HepG2 (cell line): ENCODE results near the gene ACTA2. TPM values are rescaled to one million over a fixed set of nuclear protein-coding genes. Genes with fewer than 3 reads are reported as not detected.

ENCODE experiments used
- ATAC-seq: fragments of 200-7000 bp; cut with Tn5 transposase; 3 replicates; pipeline ENCODE4 v1.9.1; 2020; ENCODE audit warnings: mild to moderate bottlenecking, moderate library complexity
- BruUV-seq: library from RNA; stranded (reverse); fragments of 400-500 nt; replicated peaks from 2 replicates; lab custom pipeline; 2021; lab: Mats Ljungman, UMichigan
- CTCF ChIA-PET: fragments of 300-600 bp; formaldehyde crosslinking; extraction: SDS; loops from one replicate; lab custom pipeline; 2021; ENCODE audit warnings: low total read pairs, inconsistent platforms, low intra/inter-chr PET ratio; lab: Yijun Ruan, JAX
- POLR2A ChIA-PET: fragments of 350-600 bp; sonication (Branson Sonifier 250); formaldehyde crosslinking; loops from one replicate; lab custom pipeline; 2020; ENCODE audit warnings: antibody characterized with exemption, inconsistent platforms; lab: Yijun Ruan, JAX
- DNase-seq: peaks from one replicate; pipeline ENCODE4 v3.0.0-alpha.2; 2015; ENCODE audit warnings: low spot score
- FAIRE-seq: peaks from 3 replicates; lab custom pipeline; 2011; peaks lifted over from hg19 to GRCh38; lab: Jason Lieb, UNC
- H2AFZ ChIP-seq: one replicate; pipeline ENCODE4 v1.6.1; 2011; ENCODE audit warnings: low read length, inconsistent platforms
- H3K27ac ChIP-seq: fragments of 300-600 bp; 3 replicates; pipeline ENCODE4 v1.8.0; 2011; ENCODE audit warnings: mixed run types, mild to moderate bottlenecking, mixed read lengths, low read length, inconsistent platforms; ENCODE audit not compliant: insufficient read depth; ENCODE audit errors: extremely low read length
- H3K27me3 ChIP-seq, 2 experiments: fragments of 200-600 bp in 1 of 2; 2 replicates in 1 of 2; 3 replicates in 1 of 2; pipeline versions ENCODE4 v1.6.0 to v1.8.0; 2011; ENCODE audit warnings: low read length in 2 of 2, mild to moderate bottlenecking in 2 of 2, moderate library complexity in 2 of 2, inconsistent platforms in 1 of 2; ENCODE audit not compliant: insufficient read depth in 2 of 2, control insufficient read depth in 1 of 2
- H3K36me3 ChIP-seq, 2 experiments: fragments of 200-600 bp in 1 of 2; replicated peaks in 1 of 2; 2 replicates in 1 of 2; 3 replicates in 1 of 2; pipeline versions ENCODE4 v1.5.1 to v1.8.0; 2011; ENCODE audit warnings: low read length in 2 of 2, inconsistent platforms in 1 of 2; ENCODE audit not compliant: insufficient read depth in 2 of 2, control insufficient read depth in 1 of 2
- H3K4me1 ChIP-seq: 2 replicates; pipeline ENCODE4 v1.5.1; 2012; ENCODE audit warnings: low read length, inconsistent platforms; ENCODE audit not compliant: insufficient read depth
- H3K4me2 ChIP-seq: 2 replicates; pipeline ENCODE4 v1.6.0; 2011; ENCODE audit warnings: low read depth, low read length, inconsistent platforms
- H3K4me3 ChIP-seq, 3 experiments: fragments of 200-600 bp in 1 of 3; sonication (generic), shearing (Covaris generic) in 1 of 3; replicated peaks in 1 of 3; 2 replicates each; pipeline ENCODE4 v1.5.1; 2011 to 2016; ENCODE audit warnings: low read length in 3 of 3, inconsistent platforms in 2 of 3, low read depth in 2 of 3, mild to moderate bottlenecking in 2 of 3, control low read depth in 1 of 3, mixed read lengths in 1 of 3; ENCODE audit not compliant: insufficient read depth in 1 of 3
- H3K79me2 ChIP-seq: one replicate; pipeline ENCODE4 v1.6.1; 2011; ENCODE audit warnings: low read length, inconsistent platforms; ENCODE audit not compliant: insufficient read depth
- H3K9ac ChIP-seq: 2 replicates; pipeline ENCODE4 v1.6.0; 2011; ENCODE audit warnings: mild to moderate bottlenecking, low read depth, low read length, inconsistent platforms; ENCODE audit not compliant: insufficient read depth
- H3K9me3 ChIP-seq: 2 replicates; pipeline ENCODE4 v1.5.1; 2012; ENCODE audit warnings: mild to moderate bottlenecking, low read length
- H4K20me1 ChIP-seq: 2 replicates; pipeline ENCODE4 v1.6.0; 2011; ENCODE audit warnings: inconsistent platforms, mild to moderate bottlenecking, low read length, moderate library complexity; ENCODE audit not compliant: insufficient read depth
- ASH2L ChIP-seq: fragments of 300-600, 200-600 bp; sonication (generic); IDR thresholded peaks from 2 replicates; pipeline ENCODE4 v1.7.0; 2017; ENCODE audit warnings: low read depth, mild to moderate bottlenecking, moderate library complexity, mixed read lengths, low read length; ENCODE audit not compliant: insufficient read length
- HDAC2 ChIP-seq: sonication (generic); formaldehyde crosslinking; IDR thresholded peaks from 2 replicates; pipeline ENCODE4 v1.4.0; 2020; ENCODE audit warnings: missing genetic modification reagents
- MEIS2 ChIP-seq: sonication (generic); formaldehyde crosslinking; IDR thresholded peaks from 2 replicates; pipeline ENCODE4 v1.9.0; 2021; ENCODE audit warnings: mild to moderate bottlenecking, missing genetic modification reagents
- TBX2 ChIP-seq: sonication (generic); formaldehyde crosslinking; IDR thresholded peaks from 2 replicates; pipeline ENCODE4 v1.5.0; 2020; ENCODE audit warnings: missing genetic modification reagents, mild to moderate bottlenecking, borderline replicate concordance
- ZNF878 ChIP-seq: sonication (generic); formaldehyde crosslinking; IDR thresholded peaks from 2 replicates; pipeline ENCODE4 v1.8.1; 2023; ENCODE audit warnings: mild to moderate bottlenecking, missing genetic modification reagents, moderate library complexity
- WGBS: methylation state at CpG from one replicate; pipeline ENCODE4 v1.1.6; 2017; ENCODE audit warnings: low lambda C conversion rate; 5-methylcytosine and 5-hydroxymethylcytosine counted together
- in situ Hi-C: cut with HindIII; loops from 2 replicates; pipeline ENCODE4 v1.10.0; 2017; ENCODE audit warnings: low pct_unique_long_range_greater_than_20kb; ENCODE audit not compliant: extremely low pct_ligation_motif_present
- intact Hi-C: fragments of 100-400 bp; cut with micrococcal nuclease; formaldehyde crosslinking; loops from one replicate; pipeline ENCODE4 v1.10.0; 2022; ENCODE audit not compliant: unreplicated experiment
- polyA plus RNA-seq, 8 experiments: library from polyadenylated mRNA; depleted of rRNA in 3 of 8; stranded (reverse) in 7 of 8; unstranded in 1 of 8; fragments of >200 nt; fragmentation: Illumina TruSeq in 4 of 8; extraction: Trizol in 4 of 8; gene quantifications; 2 replicates each; pipeline versions ENCODE4 v1.2.1 to v1.2.3, GENCODE V29; 2011 to 2016; ENCODE audit warnings: low read depth in 4 of 8, missing spikeins in 1 of 8, mixed read lengths in 1 of 8; ENCODE audit not compliant: insufficient read depth in 1 of 8
- total RNA-seq, 5 experiments: library from RNA; depleted of rRNA; stranded (reverse); fragments of >200 nt; fragmentation: Illumina TruSeq; extraction: Trizol; gene quantifications; 2 replicates each; pipeline ENCODE4 v1.2.3, GENCODE V29; 2016; ENCODE audit warnings: low read depth in 1 of 5
- TF ChIP-seq, protein P1 (sequence below): sonication (generic); formaldehyde crosslinking; IDR thresholded peaks from 2 replicates; pipeline ENCODE4 v1.9.0; 2021; ENCODE audit warnings: mild to moderate bottlenecking, missing genetic modification reagents

The ACTA2 gene
- total and polyA plus RNA-seq, 2 of the 13 experiments (the other 11 are each of a cell fraction or from before 2014, with no cell fraction given): 21.8 to 59.9 TPM

DNA sequence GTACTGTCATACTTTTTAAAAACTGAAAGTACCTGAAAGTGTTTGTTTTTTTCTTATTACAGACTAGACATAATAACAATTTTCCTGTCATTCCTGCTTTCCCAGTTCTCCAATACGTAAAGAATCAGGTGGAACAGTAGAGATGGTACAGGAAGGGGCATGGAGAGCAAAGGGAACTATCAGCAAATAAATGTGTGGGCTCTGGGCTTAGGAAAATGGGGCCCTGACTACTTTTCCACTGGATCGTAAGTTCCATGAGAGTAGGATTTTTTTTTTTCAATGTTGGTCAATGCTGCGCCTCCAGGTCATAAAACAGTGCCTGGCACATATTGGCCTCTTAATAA is 22.8 kb upstream of the ACTA2 start:
- Histone ChIP-seq H4K20me1 (no peaks in the 10 kb centered on the region), H3K27ac (no peak overlapping the region), H3K27me3 (no peaks in the 10 kb centered on the region), H2AFZ (peak overlapping the region; percentile 24), H3K36me3 (no peaks in the 10 kb centered on the region), H3K79me2 (no peaks in the 10 kb centered on the region), H3K4me1 (peaks cover 17% of the 10 kb centered on the region), H3K4me3 (peak overlapping the region in 2 of 3 experiments; percentile 49 to 53; a peak in 3 of 6 replicates), H3K9me3 (no peaks in the 10 kb centered on the region), H3K9ac (no peak overlapping the region), H3K4me2 (peak overlapping the region; percentile 50)
- in situ Hi-C loops: no loop called here
- FAIRE-seq: no peak
- POLR2A ChIA-PET: interaction anchor here (2.1 kb wide), 1 partner anchor 15 kb away, joined by 5 read pairs; the partner anchor contains the start of gene FAS
- WGBS: 92% methylated on average over 3 of the region's 3 CpGs
- DNase-seq: no peak
- TF ChIP-seq, protein P1, sequence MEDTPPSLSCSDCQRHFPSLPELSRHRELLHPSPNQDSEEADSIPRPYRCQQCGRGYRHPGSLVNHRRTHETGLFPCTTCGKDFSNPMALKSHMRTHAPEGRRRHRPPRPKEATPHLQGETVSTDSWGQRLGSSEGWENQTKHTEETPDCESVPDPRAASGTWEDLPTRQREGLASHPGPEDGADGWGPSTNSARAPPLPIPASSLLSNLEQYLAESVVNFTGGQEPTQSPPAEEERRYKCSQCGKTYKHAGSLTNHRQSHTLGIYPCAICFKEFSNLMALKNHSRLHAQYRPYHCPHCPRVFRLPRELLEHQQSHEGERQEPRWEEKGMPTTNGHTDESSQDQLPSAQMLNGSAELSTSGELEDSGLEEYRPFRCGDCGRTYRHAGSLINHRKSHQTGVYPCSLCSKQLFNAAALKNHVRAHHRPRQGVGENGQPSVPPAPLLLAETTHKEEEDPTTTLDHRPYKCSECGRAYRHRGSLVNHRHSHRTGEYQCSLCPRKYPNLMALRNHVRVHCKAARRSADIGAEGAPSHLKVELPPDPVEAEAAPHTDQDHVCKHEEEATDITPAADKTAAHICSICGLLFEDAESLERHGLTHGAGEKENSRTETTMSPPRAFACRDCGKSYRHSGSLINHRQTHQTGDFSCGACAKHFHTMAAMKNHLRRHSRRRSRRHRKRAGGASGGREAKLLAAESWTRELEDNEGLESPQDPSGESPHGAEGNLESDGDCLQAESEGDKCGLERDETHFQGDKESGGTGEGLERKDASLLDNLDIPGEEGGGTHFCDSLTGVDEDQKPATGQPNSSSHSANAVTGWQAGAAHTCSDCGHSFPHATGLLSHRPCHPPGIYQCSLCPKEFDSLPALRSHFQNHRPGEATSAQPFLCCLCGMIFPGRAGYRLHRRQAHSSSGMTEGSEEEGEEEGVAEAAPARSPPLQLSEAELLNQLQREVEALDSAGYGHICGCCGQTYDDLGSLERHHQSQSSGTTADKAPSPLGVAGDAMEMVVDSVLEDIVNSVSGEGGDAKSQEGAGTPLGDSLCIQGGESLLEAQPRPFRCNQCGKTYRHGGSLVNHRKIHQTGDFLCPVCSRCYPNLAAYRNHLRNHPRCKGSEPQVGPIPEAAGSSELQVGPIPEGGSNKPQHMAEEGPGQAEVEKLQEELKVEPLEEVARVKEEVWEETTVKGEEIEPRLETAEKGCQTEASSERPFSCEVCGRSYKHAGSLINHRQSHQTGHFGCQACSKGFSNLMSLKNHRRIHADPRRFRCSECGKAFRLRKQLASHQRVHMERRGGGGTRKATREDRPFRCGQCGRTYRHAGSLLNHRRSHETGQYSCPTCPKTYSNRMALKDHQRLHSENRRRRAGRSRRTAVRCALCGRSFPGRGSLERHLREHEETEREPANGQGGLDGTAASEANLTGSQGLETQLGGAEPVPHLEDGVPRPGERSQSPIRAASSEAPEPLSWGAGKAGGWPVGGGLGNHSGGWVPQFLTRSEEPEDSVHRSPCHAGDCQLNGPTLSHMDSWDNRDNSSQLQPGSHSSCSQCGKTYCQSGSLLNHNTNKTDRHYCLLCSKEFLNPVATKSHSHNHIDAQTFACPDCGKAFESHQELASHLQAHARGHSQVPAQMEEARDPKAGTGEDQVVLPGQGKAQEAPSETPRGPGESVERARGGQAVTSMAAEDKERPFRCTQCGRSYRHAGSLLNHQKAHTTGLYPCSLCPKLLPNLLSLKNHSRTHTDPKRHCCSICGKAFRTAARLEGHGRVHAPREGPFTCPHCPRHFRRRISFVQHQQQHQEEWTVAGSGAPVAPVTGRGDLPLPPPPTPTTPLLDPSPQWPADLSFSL: no peak
- TF ChIP-seq MEIS2 (no peak), ASH2L (peak; percentile 0), HDAC2 (no peak), TBX2 (CRISPR knock-in tag) (no peak), ZNF878 (CRISPR knock-in tag) (no peak)
- intact Hi-C loops: no loop called here
- no TSS peak for BruUV-seq
- CTCF ChIA-PET: no interaction called here
- ATAC-seq: no peak; the same call in 2 of the 3 replicates
